GM12801 (cell line): ENCODE results near the gene OSBPL3.
A peak's percentile ranks its signal among the peaks of the same experiment; 100 is the strongest.

Experiments
- TF ChIP-seq, protein P1 (sequence below): IDR thresholded peaks from one replicate; pipeline ENCODE4 v1.5.1; 2011; ENCODE audit warnings: control low read depth; ENCODE audit not compliant: insufficient read length; ENCODE audit errors: extremely low read depth

OSBPL3 gene

DNA sequence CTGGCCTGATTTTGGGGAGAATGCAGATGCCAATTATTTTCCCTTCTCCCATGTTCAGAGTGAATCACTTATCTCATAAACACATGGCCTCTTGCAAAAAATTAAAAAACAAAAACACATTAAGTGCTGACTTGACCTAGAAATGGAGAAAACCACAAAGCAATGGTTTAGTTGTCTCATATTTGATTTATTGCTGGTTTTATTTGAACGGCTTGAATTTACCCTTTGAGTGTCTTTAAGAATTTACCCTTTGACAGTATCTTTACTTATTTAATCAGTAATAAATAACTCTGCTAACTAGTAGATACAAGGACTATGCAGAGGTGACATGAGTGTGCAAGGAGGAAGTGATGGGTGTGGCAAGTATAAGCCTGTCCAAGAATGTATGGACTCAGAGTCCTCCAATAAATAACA is 154.6 kb downstream of the OSBPL3 start:
- TF ChIP-seq, protein P1, sequence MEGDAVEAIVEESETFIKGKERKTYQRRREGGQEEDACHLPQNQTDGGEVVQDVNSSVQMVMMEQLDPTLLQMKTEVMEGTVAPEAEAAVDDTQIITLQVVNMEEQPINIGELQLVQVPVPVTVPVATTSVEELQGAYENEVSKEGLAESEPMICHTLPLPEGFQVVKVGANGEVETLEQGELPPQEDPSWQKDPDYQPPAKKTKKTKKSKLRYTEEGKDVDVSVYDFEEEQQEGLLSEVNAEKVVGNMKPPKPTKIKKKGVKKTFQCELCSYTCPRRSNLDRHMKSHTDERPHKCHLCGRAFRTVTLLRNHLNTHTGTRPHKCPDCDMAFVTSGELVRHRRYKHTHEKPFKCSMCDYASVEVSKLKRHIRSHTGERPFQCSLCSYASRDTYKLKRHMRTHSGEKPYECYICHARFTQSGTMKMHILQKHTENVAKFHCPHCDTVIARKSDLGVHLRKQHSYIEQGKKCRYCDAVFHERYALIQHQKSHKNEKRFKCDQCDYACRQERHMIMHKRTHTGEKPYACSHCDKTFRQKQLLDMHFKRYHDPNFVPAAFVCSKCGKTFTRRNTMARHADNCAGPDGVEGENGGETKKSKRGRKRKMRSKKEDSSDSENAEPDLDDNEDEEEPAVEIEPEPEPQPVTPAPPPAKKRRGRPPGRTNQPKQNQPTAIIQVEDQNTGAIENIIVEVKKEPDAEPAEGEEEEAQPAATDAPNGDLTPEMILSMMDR, result no peak

DNA sequence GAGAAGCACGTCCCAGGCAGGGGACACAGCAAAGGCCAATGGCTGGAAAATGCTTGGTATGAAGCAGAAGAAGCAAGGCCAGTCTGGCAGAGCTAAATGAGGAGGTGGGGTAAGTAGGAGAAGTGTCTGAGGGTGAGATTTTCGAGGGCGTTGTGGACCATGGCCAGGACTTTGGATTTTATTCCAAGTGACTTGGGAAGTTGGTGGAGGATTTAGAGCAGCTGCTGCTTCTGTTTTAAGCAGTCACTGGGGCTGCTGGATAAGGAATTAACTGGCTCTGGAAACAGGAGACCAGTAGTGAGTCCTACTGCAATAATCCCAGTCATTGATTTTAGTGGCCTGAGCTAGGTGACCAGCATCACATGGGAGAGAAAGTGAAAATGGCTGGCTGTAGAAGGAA is 155.1 kb downstream of the OSBPL3 start:
- TF ChIP-seq, protein P1, result no peak

DNA sequence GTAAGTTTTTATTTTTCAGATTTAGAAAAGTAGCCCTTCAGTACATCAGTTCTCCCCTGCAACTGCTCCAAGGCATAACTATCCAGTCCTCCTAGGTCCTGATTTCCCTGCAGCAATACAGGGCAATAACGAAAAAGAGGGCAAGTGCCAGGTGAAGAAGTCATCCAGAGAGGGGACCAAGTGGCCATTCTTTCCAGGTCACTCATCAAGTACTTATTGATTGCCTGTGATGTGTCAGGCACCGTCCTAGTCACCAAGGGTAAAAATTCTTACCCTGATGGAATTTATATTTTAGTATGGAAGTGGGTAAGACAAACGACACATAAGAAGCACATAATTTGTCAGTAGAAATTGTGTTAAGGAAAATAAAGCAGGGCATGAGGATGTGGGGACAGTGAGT is 155.6 kb downstream of the OSBPL3 start:
- TF ChIP-seq, protein P1, result no peak

DNA sequence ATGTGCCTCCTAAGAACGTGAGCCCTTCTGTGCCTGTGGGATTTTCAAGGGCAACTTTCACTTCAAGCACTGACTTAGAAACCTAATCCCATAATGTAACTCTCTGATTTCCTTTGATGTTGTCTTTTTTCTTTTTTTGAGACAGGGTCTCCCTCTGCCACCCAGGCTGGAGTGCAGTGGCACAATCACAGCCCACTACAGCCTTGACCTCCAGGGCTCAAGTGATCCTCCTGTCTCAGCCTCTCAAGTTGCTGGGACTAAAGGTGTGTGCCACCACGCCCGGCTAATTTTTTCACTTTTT is 158.3 kb downstream of the OSBPL3 start:
- TF ChIP-seq, protein P1, result no peak

DNA sequence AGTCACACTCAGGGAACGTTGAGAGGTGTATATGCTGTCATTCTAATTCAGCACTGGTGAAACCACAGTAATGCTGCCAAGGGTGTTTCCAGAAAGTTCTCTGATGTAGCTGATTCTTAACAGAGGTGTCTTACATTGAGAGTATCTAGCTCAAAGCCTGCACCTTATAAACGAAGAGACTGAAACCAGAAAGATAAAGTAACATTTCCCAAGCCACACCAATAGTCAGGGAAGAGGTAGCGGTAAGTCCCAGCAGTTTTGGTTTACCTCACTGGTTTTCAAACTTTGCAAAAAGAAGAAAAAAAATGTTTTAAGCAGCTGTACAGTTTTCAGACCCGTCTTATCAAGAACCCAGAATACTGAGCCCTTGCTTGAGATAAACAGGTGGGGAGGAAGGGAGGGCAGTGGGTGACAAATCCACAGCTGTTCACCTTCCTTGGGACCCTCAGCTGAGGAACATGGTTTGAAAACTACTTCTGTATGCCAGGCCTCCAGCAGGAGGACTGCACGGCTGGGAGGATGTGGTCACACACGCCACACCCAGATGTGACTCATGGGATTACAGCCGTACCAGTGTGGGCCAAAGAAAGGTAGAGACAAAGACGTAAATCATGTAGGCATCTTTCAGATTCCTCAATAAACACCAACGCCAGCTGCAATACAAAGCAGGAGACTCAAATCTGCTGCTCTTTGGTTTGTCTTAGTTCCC is 158.8 kb downstream of the OSBPL3 start:
- TF ChIP-seq, protein P1, result no peak

DNA sequence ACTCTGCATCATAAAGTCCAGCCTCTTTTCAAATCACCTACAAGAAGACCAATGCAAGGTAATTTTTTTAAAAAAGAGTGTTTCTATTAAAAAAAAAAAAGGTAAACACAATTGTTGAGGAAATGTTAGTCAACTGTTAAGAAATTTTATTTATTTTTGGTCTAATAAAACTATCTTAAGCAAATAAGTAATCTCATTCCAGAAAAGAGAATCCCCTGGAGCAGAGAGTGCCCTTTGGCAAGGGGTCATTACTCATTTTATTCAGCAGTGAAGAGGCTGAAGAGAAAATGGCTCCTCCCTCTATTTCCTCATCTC is 159.3 kb downstream of the OSBPL3 start:
- TF ChIP-seq, protein P1, result no peak

DNA sequence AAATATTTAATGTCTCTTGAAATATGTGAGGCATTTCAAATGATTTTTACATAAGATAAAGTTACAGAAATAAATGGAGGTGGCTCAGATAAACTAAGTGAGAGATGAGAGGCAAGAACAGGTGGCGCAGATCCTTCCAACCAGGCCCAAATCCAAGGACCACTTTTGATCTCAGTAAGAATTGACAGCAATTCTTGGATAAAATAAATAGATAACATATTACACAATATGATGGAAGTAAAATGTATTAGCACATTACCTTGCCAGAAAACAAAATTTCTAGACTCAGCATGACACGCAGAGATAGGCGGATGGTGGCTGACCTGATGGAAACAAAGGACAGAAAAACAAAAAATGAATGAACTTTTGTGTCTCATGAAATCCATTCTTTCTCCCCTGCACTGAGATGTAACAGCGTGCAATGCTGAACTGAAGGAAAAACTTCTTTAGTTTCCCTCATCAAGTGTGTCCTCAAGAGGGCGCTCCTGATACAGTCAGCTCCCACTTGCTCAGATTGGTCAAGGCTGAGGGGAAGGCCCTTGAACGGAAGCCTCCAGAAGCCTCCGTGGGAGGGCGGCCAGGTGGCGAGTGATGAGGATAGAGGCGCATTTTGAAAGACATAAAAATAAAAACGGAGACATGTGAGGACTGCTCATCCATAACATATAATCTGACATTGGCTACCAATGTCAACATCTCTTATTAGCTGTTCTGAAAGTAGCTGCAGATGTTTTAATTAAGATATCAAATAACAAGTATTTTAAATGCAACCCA is 159.9 kb downstream of the OSBPL3 start:
- TF ChIP-seq, protein P1, result peak; percentile 46
